HepG2 (cell line): ENCODE results near the gene PPP4R4. TPM values are rescaled to one million over a fixed set of nuclear protein-coding genes. Genes with fewer than 3 reads are reported as not detected.

Source experiments
- ARNT ChIP-seq: fragments of 450-650 bp; IDR thresholded peaks from 2 replicates; pipeline ENCODE4 v1.6.1; 2017
- FOXA3 ChIP-seq: IDR thresholded peaks from 2 replicates; pipeline ENCODE4 v1.6.1; 2016; ENCODE audit warnings: missing genetic modification reagents, missing compliant biosample characterization
- HNRNPK ChIP-seq: fragments of 200-400 bp; formaldehyde crosslinking; IDR thresholded peaks from 2 replicates; pipeline ENCODE4 v1.6.1; 2018; ENCODE audit warnings: low read length, low read depth, moderate library complexity, mild to moderate bottlenecking; ENCODE audit not compliant: poor library complexity, severe bottlenecking
- NCOA2 ChIP-seq: sonication (generic); formaldehyde crosslinking; IDR thresholded peaks from 2 replicates; pipeline ENCODE4 v1.8.0; 2022; ENCODE audit warnings: inconsistent platforms
- NFYC ChIP-seq: IDR thresholded peaks from 2 replicates; pipeline ENCODE4 v1.6.1; 2016; ENCODE audit warnings: missing genetic modification reagents, missing compliant biosample characterization
- SMAD1 ChIP-seq: sonication (generic); formaldehyde crosslinking; IDR thresholded peaks from 2 replicates; pipeline ENCODE4 v1.4.0; 2020; ENCODE audit warnings: missing genetic modification reagents, low read depth, mild to moderate bottlenecking, borderline replicate concordance
- SMC3 ChIP-seq: IDR thresholded peaks from 2 replicates; pipeline ENCODE4 v1.6.1; 2011; ENCODE audit warnings: low read length, improper control_type of control experiment
- ZBTB42 ChIP-seq: sonication (generic); formaldehyde crosslinking; IDR thresholded peaks from 2 replicates; pipeline ENCODE4 v1.5.0; 2020; ENCODE audit warnings: mild to moderate bottlenecking, missing genetic modification reagents
- ZFP37 ChIP-seq: sonication (generic); formaldehyde crosslinking; IDR thresholded peaks from 2 replicates; pipeline ENCODE4 v1.4.0; 2020; ENCODE audit warnings: missing genetic modification reagents, borderline replicate concordance
- ZNF12 ChIP-seq: sonication (generic); formaldehyde crosslinking; IDR thresholded peaks from 2 replicates; pipeline ENCODE4 v1.5.0; 2020; ENCODE audit warnings: missing genetic modification reagents
- ZNF768 ChIP-seq: sonication (generic); formaldehyde crosslinking; IDR thresholded peaks from 2 replicates; pipeline ENCODE4 v1.4.0; 2020; ENCODE audit warnings: missing genetic modification reagents
- ZNF775 ChIP-seq: sonication (generic); formaldehyde crosslinking; IDR thresholded peaks from 2 replicates; pipeline ENCODE4 v1.4.0; 2020; ENCODE audit warnings: missing genetic modification reagents, mild to moderate bottlenecking, moderate library complexity, borderline replicate concordance
- polyA plus RNA-seq, 8 experiments: library from polyadenylated mRNA; depleted of rRNA in 3 of 8; stranded (reverse) in 7 of 8; unstranded in 1 of 8; fragments of >200 nt; fragmentation: Illumina TruSeq in 4 of 8; extraction: Trizol in 4 of 8; gene quantifications; 2 replicates each; pipeline versions ENCODE4 v1.2.1 to v1.2.3, GENCODE V29; 2011 to 2016; ENCODE audit warnings: low read depth in 4 of 8, missing spikeins in 1 of 8, mixed read lengths in 1 of 8; ENCODE audit not compliant: insufficient read depth in 1 of 8
- total RNA-seq, 5 experiments: library from RNA; depleted of rRNA; stranded (reverse); fragments of >200 nt; fragmentation: Illumina TruSeq; extraction: Trizol; gene quantifications; 2 replicates each; pipeline ENCODE4 v1.2.3, GENCODE V29; 2016; ENCODE audit warnings: low read depth in 1 of 5
- TF ChIP-seq, protein P1 (sequence below): sonication (generic); IDR thresholded peaks from 2 replicates; pipeline ENCODE4 v1.6.1; 2016; ENCODE audit warnings: low read depth, borderline replicate concordance
- TF ChIP-seq, protein P2 (sequence below): sonication (generic); formaldehyde crosslinking; IDR thresholded peaks from 2 replicates; pipeline ENCODE4 v1.5.0; 2020; ENCODE audit warnings: missing genetic modification reagents, mild to moderate bottlenecking, borderline replicate concordance
- TF ChIP-seq, protein P3 (sequence below): fragments of 450-650 bp; IDR thresholded peaks from 2 replicates; pipeline ENCODE4 v1.6.1; 2017
- TF ChIP-seq, protein P4 (sequence below): IDR thresholded peaks from 2 replicates; pipeline ENCODE4 v1.4.0; 2020; ENCODE audit warnings: mild to moderate bottlenecking, missing genetic modification reagents

Gene PPP4R4
- total and polyA plus RNA-seq, 2 of the 13 experiments (the other 11 are each of a cell fraction or from before 2014, with no cell fraction given): 9.5 to 19.8 TPM

DNA sequence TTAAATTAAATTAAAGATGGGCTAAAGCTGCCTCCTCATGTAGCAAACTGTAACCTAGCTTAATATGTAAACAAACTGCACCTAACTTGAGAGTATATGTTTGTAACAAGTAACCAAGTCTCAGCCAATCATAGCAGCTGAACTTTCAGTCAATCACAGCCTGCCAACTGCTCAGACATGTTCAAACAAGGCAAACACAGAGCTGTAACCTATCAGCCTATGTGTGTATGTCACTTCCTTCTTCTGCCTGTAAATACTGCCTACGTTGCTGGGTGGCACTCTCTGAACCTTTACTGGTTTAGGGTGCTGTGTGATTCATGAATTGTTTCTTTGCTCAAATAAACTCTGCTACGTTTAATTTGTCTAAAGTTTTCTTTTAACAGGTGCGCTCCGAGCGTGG lies 146.1 kb downstream of the PPP4R4 start (continued):
- TF ChIP-seq, protein P1, sequence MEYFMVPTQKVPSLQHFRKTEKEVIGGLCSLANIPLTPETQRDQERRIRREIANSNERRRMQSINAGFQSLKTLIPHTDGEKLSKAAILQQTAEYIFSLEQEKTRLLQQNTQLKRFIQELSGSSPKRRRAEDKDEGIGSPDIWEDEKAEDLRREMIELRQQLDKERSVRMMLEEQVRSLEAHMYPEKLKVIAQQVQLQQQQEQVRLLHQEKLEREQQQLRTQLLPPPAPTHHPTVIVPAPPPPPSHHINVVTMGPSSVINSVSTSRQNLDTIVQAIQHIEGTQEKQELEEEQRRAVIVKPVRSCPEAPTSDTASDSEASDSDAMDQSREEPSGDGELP: 0 out of 2 replicates have a peak, but pooled peaks have one; percentile 17
- TF ChIP-seq NCOA2 (CRISPR knock-in tag): peak; percentile 52; the same call in 1 of the 2 replicates
- TF ChIP-seq FOXA3 (CRISPR knock-in tag): peak; percentile 85
- TF ChIP-seq, protein P2, sequence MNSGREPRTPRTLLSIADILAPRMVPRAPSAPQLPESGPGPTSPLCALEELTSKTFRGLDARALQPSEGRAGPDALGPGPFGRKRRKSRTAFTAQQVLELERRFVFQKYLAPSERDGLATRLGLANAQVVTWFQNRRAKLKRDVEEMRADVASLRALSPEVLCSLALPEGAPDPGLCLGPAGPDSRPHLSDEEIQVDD (CRISPR knock-in tag): no peak
- no peak for TF ChIP-seq ZNF12
- TF ChIP-seq, protein P3, sequence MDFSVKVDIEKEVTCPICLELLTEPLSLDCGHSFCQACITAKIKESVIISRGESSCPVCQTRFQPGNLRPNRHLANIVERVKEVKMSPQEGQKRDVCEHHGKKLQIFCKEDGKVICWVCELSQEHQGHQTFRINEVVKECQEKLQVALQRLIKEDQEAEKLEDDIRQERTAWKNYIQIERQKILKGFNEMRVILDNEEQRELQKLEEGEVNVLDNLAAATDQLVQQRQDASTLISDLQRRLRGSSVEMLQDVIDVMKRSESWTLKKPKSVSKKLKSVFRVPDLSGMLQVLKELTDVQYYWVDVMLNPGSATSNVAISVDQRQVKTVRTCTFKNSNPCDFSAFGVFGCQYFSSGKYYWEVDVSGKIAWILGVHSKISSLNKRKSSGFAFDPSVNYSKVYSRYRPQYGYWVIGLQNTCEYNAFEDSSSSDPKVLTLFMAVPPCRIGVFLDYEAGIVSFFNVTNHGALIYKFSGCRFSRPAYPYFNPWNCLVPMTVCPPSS: no peak
- TF ChIP-seq SMAD1: no peak
- TF ChIP-seq NFYC: peak; percentile 76
- no peak for TF ChIP-seq ZNF775 (CRISPR knock-in tag)
- no peak for TF ChIP-seq ARNT
- no peak for TF ChIP-seq HNRNPK
- no peak for TF ChIP-seq ZNF768 (CRISPR knock-in tag)
- TF ChIP-seq, protein P4, sequence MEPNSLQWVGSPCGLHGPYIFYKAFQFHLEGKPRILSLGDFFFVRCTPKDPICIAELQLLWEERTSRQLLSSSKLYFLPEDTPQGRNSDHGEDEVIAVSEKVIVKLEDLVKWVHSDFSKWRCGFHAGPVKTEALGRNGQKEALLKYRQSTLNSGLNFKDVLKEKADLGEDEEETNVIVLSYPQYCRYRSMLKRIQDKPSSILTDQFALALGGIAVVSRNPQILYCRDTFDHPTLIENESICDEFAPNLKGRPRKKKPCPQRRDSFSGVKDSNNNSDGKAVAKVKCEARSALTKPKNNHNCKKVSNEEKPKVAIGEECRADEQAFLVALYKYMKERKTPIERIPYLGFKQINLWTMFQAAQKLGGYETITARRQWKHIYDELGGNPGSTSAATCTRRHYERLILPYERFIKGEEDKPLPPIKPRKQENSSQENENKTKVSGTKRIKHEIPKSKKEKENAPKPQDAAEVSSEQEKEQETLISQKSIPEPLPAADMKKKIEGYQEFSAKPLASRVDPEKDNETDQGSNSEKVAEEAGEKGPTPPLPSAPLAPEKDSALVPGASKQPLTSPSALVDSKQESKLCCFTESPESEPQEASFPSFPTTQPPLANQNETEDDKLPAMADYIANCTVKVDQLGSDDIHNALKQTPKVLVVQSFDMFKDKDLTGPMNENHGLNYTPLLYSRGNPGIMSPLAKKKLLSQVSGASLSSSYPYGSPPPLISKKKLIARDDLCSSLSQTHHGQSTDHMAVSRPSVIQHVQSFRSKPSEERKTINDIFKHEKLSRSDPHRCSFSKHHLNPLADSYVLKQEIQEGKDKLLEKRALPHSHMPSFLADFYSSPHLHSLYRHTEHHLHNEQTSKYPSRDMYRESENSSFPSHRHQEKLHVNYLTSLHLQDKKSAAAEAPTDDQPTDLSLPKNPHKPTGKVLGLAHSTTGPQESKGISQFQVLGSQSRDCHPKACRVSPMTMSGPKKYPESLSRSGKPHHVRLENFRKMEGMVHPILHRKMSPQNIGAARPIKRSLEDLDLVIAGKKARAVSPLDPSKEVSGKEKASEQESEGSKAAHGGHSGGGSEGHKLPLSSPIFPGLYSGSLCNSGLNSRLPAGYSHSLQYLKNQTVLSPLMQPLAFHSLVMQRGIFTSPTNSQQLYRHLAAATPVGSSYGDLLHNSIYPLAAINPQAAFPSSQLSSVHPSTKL: peak; percentile 32; the same call in 1 of the 2 replicates
- TF ChIP-seq SMC3: no peak
- no peak for TF ChIP-seq ZFP37 (CRISPR knock-in tag)
- TF ChIP-seq ZBTB42 (CRISPR knock-in tag): no peak
